OCI-M2 (cell line): Measurements from ENCODE around the gene HOOK1.

Source experiments
- DNase-seq: peaks from one replicate; lab custom pipeline; 2025; ENCODE audit not compliant: unreplicated experiment; lab: John Stamatoyannopoulos, UW

Gene HOOK1

GRCh38 chr1:59814901-59815825 is at the start of gene HOOK1:
TSS of gene HOOK1 (plus strand) at chr1:59814949. CDS start at chr1:59815118, 169 bp downstream.
- no peak for DNase-seq

GRCh38 chr1:59765011-59765730 is 49.6 kb upstream of the HOOK1 start:
- no peak for DNase-seq

- DNase-seq, result no peak
These were observed 48.4 kb upstream of the HOOK1 start for GRCh38 chr1:59766227-59766855.

- DNase-seq, result no peak
These were observed 47.6 kb upstream of the HOOK1 start for GRCh38 chr1:59767119-59767518.

- DNase-seq, result no peak
These were observed 45.7 kb upstream of the HOOK1 start for GRCh38 chr1:59768792-59769735.

GRCh38 chr1:59769736-59770095 is 45.0 kb upstream of the HOOK1 start:
- DNase-seq, result no peak

- no peak for DNase-seq
These were observed 43.4 kb upstream of the HOOK1 start for GRCh38 chr1:59771361-59771760.

GRCh38 chr1:59775480-59775879 is 39.3 kb upstream of the HOOK1 start:
- no peak for DNase-seq

- DNase-seq, result no peak
These were observed 37.5 kb upstream of the HOOK1 start for GRCh38 chr1:59776960-59777852.

GRCh38 chr1:59779949-59780348 is 34.8 kb upstream of the HOOK1 start:
- no peak for DNase-seq

GRCh38 chr1:59788825-59789224 is 25.9 kb upstream of the HOOK1 start:
- no peak for DNase-seq

GRCh38 chr1:59798600-59798999 is 16.1 kb upstream of the HOOK1 start:
- DNase-seq, result no peak

- peak; percentile 34 for DNase-seq
These were observed 11.2 kb upstream of the HOOK1 start for GRCh38 chr1:59803458-59804038.

- no peak for DNase-seq
These were observed 10.4 kb upstream of the HOOK1 start for GRCh38 chr1:59804301-59804700.

GRCh38 chr1:59805554-59805953 is 9.2 kb upstream of the HOOK1 start:
- no peak for DNase-seq

- DNase-seq, result peak; percentile 78
These were observed 409 bp upstream of the HOOK1 start for GRCh38 chr1:59814180-59814900.

- no peak for DNase-seq
These were observed 1.1 kb downstream of the HOOK1 start for GRCh38 chr1:59815892-59816291.

- DNase-seq, result no peak
These were observed 1.6 kb downstream of the HOOK1 start for GRCh38 chr1:59816318-59816878.
